ENCODE measurements around the gene TSPAN18. TPM values are rescaled to one million over a fixed set of nuclear protein-coding genes. Genes with fewer than 3 reads are reported as not detected.

TSPAN18 gene
- total and polyA plus RNA-seq, 10 of the 15 experiments (the other 5 are each of a cell fraction or from before 2014, with no cell fraction given): 0.02 to 0.77 (median 0.13) TPM; not detected in 1

DNA sequence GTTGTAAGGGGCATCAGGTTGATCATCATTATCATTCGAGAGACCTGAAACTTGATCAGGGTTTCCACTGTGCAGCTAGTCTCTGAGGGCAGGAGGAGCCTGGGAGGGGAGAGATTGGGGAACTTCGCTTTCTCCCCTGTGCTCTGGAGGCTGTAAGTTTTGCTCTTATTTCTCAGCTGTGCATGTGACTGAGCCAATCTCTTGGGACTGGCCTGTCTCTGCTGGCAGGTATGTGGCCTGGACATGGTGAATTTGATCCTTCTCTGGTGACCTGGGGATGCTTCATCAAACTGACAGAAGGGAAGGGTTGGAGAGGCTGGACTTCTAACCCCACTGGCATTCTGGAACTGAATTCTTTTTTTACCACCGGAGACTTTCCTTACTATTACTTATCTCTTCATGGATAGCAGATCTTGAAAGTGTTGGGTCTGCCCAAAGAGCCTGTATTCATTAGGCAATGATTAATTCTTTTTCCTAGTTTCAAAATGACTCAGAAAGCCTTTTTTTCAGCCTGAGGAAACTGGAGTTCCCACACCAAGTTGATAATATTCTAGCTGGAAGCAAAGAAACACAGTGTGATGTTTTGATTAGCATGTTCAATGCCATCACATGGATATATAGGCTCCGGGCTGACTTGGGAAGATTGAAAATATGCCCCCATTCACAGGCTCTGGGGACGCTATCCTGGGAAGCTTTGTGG lies 36.5 kb downstream of the TSPAN18 start:
- no peak for FAIRE-seq
- RAD21 ChIA-PET (ENCODE audit: unreplicated experiment): interaction anchor here (0.5 kb wide), 1 partner anchor 207 kb away, joined by 4 read pairs; no protein-coding TSS in a partner anchor

GRCh38 chr11:44764583-44764982 lies 37.8 kb downstream of the TSPAN18 start:
- H3K9me3 ChIP-seq (replicated peaks; ENCODE audit: control insufficient read depth, insufficient read depth, low read length): no peaks in the 10 kb centered on the region
- in situ Hi-C loops (cut with MboI): no loop called here
- ATAC-seq: no peak
- H3K27me3 ChIP-seq (replicated peaks in 1 of 2; ENCODE audit: control insufficient read depth in 2 of 2, insufficient read depth in 2 of 2, low read length in 1 of 2): peaks cover 0 to 2% of the 10 kb centered on the region in 2 experiments; a peak in 1 of 4 replicates
- DNase-seq (ENCODE audit: low read depth, low spot score): no peak
- H3K4me3 ChIP-seq: no peak overlapping the region
- ChIA-PET RAD21 (ENCODE audit: unreplicated experiment) (no interaction called here), CTCF (interaction anchor here (4.9 kb wide), 1 partner anchor 11 kb away, joined by 28 read pairs; no protein-coding TSS in a partner anchor), SMC1A (ENCODE audit: uncharacterized antibody, unreplicated experiment) (no interaction called here), POLR2A (no interaction called here)
- H3K79me2 ChIP-seq (ENCODE audit: control insufficient read depth, insufficient read depth, low read length): no peaks in the 10 kb centered on the region
- H3K4me1 ChIP-seq (ENCODE audit: control insufficient read depth, insufficient read depth, low read length): no peaks in the 10 kb centered on the region
- 53% methylated on average over 4 of the region's 4 CpGs for WGBS (ENCODE audit: insufficient coverage, insufficient replicate concordance, low lambda C conversion rate, missing lambda C conversion rate)
- no peak overlapping the region for H3K9ac ChIP-seq (ENCODE audit: control insufficient read depth, insufficient read depth, low read length)
- H2AFZ ChIP-seq (ENCODE audit: control insufficient read depth, low read depth, low read length): no peak overlapping the region
- no peaks in the 10 kb centered on the region for H3K36me3 ChIP-seq (ENCODE audit: control insufficient read depth in 2 of 2, insufficient read depth in 2 of 2, low read length in 1 of 2)
- no TSS peak for BruUV-seq (replicated peaks)
- no peak overlapping the region for H3K4me2 ChIP-seq (ENCODE audit: control insufficient read depth, insufficient read depth)
- H4K20me1 ChIP-seq (ENCODE audit: control insufficient read depth, insufficient read depth): no peaks in the 10 kb centered on the region
- intact Hi-C loops (cut with micrococcal nuclease; ENCODE audit: unreplicated experiment): no loop called here
- H3K27ac ChIP-seq (ENCODE audit: control insufficient read depth, insufficient read depth): no peak overlapping the region
- no peak for FAIRE-seq
- no peak for TF ChIP-seq EED (IDR thresholded peaks at IDR 0.05; ENCODE audit: low read depth)
- TF ChIP-seq GATAD2B (conservative IDR thresholded peaks at IDR 0.05; ENCODE audit: low read depth): no peak
- TF ChIP-seq TAF1 (IDR thresholded peaks at IDR 0.05; ENCODE audit: borderline replicate concordance, low read depth, low read length): no peak
- no peak for TF ChIP-seq BHLHE40 (IDR thresholded peaks at IDR 0.05; ENCODE audit: borderline replicate concordance in 1 of 2, low read depth in 2 of 2, low read length in 1 of 2)
- no peak for TF ChIP-seq IKZF2 (IDR thresholded peaks at IDR 0.05)
- TF ChIP-seq SMAD1 (IDR thresholded peaks at IDR 0.05; ENCODE audit: low read depth, partially characterized antibody): no peak
- no peak for TF ChIP-seq RB1 (IDR thresholded peaks at IDR 0.05; ENCODE audit: borderline replicate concordance)
- TF ChIP-seq KDM1A (IDR thresholded peaks at IDR 0.05; ENCODE audit: borderline replicate concordance): no peak
- TF ChIP-seq RELA (IDR thresholded peaks at IDR 0.05; ENCODE audit: borderline replicate concordance, partially characterized antibody): no peak
- no peak for TF ChIP-seq ZNF217 (IDR thresholded peaks at IDR 0.05)
- TF ChIP-seq ZNF622 (IDR thresholded peaks at IDR 0.05): no peak
- TF ChIP-seq NR2C2 (IDR thresholded peaks at IDR 0.05; ENCODE audit: borderline replicate concordance, control insufficient read depth, insufficient read length, low read depth): no peak
- no peak for TF ChIP-seq ZNF384 (IDR thresholded peaks at IDR 0.05; ENCODE audit: borderline replicate concordance, low read depth, low read length)

More for the DNA sequence above, 36.5 kb downstream of the TSPAN18 start:
- SMC1A ChIA-PET (ENCODE audit: uncharacterized antibody, unreplicated experiment): interaction anchor here (0.6 kb wide), 1 partner anchor 607 kb away, joined by 3 read pairs; no protein-coding TSS in a partner anchor
- 35% methylated on average over 5 of the region's 5 CpGs for WGBS (ENCODE audit: insufficient coverage, insufficient replicate concordance, low lambda C conversion rate, missing lambda C conversion rate)
- Histone ChIP-seq H3K27me3 (replicated peaks in 1 of 2; ENCODE audit: control insufficient read depth in 2 of 2, insufficient read depth in 2 of 2, low read length in 1 of 2) (peaks cover 0 to 4% of the 10 kb centered on the region in 2 experiments; a peak in 1 of 4 replicates), H4K20me1 (ENCODE audit: control insufficient read depth, insufficient read depth) (no peaks in the 10 kb centered on the region), H3K36me3 (ENCODE audit: control insufficient read depth in 2 of 2, insufficient read depth in 2 of 2, low read length in 1 of 2) (no peaks in the 10 kb centered on the region), H3K4me2 (ENCODE audit: control insufficient read depth, insufficient read depth) (no peak overlapping the region), H2AFZ (ENCODE audit: control insufficient read depth, low read depth, low read length) (no peak overlapping the region), H3K9ac (ENCODE audit: control insufficient read depth, insufficient read depth, low read length) (no peak overlapping the region), H3K4me1 (ENCODE audit: control insufficient read depth, insufficient read depth, low read length) (no peaks in the 10 kb centered on the region), H3K9me3 (replicated peaks; ENCODE audit: control insufficient read depth, insufficient read depth, low read length) (no peaks in the 10 kb centered on the region), H3K79me2 (ENCODE audit: control insufficient read depth, insufficient read depth, low read length) (no peaks in the 10 kb centered on the region), H3K4me3 (no peak overlapping the region), H3K27ac (ENCODE audit: control insufficient read depth, insufficient read depth) (no peak overlapping the region)
- in situ Hi-C loops (cut with MboI): no loop called here
- peak; percentile 68 for TF ChIP-seq MEF2B (IDR thresholded peaks at IDR 0.05; ENCODE audit: partially characterized antibody, poor library complexity, severe bottlenecking)
- TF ChIP-seq NFYB (IDR thresholded peaks at IDR 0.05; ENCODE audit: insufficient read depth, low read depth, low read length): no peak
- no peak for TF ChIP-seq SMAD1 (IDR thresholded peaks at IDR 0.05; ENCODE audit: low read depth, partially characterized antibody)
- CTCF ChIA-PET: interaction anchor here (1.9 kb wide), 1 partner anchor 12 kb away, joined by 10 read pairs; no protein-coding TSS in a partner anchor
- intact Hi-C loops (cut with micrococcal nuclease; ENCODE audit: unreplicated experiment): no loop called here
- BruUV-seq (replicated peaks): no TSS peak
- no peak for DNase-seq (ENCODE audit: low read depth, low spot score)
- POLR2A ChIA-PET: no interaction called here
- ATAC-seq: peak; percentile 41
